Activated CD4-positive, CD25-positive, alpha-beta regulatory T cell treated with anti-CD3 and anti-CD28 coated beads, Interleukin-2, amount 50 U/mL, for 24 hours (primary cell): ENCODE measurements around the gene MVB12B.

Source experiments
- ATAC-seq, 2 donors: fragments of 150-1000 bp; cut with Tn5 transposase; one replicate each; pipeline ENCODE4 v1.10.0; 2021; ENCODE audit warnings: mild to moderate bottlenecking in 1 of 2, moderate library complexity in 1 of 2

MVB12B gene

DNA sequence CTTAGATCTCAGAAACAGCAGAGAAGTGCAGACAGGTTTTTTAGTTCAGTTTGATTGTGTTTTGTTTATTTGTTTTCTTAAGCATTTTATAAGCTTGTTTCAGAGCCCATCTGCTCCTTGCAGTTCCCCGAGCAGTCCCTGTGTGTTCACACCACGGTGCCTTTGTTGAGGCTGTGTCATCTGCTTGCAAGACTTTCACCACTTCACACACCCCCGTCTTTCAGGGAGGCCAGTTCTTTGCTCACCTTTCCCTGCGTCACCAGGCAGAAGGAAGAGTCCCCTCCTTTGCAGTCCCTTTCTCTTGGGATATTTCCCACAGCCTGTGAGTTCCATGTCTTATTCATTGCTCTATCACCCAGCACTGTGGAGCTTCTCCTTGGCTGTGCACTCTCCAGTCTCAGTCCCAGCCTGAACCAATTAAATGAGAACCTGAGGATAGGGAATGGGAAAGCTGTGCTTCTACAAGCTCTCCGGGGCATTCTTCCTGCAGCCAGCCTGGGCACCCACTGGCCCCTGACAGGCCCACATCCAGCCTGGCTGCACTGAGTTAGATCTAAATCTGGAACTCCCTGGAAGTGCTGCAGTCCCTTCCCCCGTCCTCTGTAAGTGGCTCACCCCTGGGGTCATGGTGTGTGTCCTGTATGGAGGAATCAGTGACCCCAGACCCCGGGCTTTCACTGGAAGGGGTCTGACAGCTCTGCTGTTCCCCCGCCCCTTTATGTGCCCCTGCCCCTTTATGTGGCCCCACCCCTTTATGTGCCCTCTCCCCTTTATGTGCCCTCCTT is 5.5 kb downstream of the MVB12B start:
- ATAC-seq, result no peak

GRCh38 chr9:126334721-126335621 is 8.3 kb downstream of the MVB12B start:
- ATAC-seq, result no peak

DNA sequence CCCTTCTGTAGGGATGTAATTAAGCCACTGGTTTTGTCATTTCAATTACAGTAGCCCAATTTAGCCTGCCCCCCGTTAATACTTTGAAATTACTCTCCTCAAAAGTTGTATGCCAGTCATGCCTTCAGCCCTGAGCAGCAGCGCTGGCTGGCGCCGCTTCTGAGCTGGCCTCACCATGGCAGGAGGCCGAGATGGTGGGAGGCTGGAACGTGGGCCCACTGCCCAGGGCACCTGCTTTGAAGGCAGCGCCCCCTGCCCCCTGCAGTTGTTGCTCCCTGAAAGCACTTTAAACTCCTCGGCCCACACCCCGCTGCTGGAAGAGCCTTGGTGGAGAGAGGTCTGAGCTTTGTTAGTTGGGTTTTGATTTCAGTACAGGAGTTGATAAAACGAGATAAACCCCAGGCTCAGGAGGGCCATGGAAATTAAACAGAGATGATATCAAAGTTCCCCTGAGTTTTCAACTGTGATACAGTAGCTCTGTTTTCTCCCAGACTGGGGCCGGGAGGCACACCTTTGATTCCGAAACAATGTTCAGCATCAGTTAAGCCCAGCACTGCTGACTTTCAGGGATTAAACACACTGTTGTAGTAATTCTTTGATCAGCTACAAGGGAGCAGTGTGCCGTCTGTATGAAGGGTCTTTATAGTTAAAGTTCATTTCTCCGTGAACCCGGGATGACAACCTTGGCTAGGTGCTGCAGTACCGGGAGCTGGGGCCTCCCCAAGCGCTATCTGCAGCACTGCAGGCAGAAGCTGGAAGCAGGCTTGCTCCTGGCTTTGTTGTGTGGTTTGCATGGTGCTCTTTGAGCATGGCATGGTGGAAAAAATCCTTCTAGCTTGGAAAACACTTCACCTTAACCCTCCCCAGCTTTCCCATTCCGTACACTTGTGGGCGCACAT is 9.5 kb downstream of the MVB12B start:
- no peak for ATAC-seq

GRCh38 chr9:126336736-126337325 is 10.2 kb downstream of the MVB12B start:
- ATAC-seq, result no peak

DNA sequence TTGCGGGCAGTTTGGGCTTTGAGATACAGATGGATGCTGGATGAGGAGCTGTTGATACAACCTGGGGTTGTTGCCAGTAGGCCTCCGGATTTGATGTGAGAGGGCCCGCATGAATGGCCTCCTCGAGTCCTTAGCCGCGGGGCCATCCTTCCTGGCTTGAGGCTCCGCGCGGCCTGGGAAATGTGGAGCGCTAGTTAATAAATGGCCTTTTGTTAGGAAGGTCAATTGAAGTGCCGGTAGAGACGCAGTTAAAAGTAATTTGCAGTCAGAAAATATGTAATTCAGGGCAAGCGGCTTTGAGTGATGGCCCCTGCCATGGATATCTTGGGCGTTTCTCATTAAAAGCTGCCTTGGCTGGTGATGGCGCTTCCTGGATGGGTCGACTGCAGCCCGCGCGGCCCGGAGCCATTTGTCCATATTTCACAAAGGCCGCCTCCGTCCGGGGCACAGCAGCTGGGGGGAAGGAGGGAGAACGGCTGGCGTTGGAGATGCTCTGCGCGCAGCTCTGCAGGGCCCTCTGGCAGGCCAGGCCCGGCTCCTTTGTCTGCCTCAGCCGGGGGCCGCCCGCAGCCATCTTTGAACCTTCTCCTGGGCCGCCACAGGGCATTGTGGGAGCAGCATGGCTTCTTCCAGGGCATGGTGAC is 11.2 kb downstream of the MVB12B start:
- ATAC-seq, result no peak

DNA sequence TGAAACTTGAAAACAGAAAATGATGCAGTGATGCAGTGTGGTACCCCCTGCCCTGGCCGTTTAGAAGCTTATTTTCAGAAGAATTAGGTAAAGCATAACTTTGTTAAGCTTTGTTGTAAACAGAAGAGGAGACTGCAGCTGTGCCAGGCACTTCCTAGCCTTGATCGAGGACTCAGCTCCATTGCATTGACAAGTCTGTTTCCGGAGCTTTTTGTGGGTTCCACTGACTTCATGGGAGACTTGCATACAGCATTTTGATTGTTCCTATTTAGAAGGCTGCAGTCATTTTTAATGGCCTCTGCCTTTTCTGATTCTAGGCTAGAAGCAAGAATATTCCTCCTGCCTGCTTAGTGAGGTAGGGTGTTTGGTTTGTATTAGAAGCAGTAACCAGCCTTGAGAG is 12.3 kb downstream of the MVB12B start:
- ATAC-seq, result no peak

GRCh38 chr9:126341426-126341825 is 14.8 kb downstream of the MVB12B start:
- no peak for ATAC-seq

GRCh38 chr9:126341902-126342301 is 15.3 kb downstream of the MVB12B start:
- ATAC-seq, result no peak

- ATAC-seq, result no peak
Measured at GRCh38 chr9:126342621-126343031, 16.0 kb downstream of the MVB12B start.

DNA sequence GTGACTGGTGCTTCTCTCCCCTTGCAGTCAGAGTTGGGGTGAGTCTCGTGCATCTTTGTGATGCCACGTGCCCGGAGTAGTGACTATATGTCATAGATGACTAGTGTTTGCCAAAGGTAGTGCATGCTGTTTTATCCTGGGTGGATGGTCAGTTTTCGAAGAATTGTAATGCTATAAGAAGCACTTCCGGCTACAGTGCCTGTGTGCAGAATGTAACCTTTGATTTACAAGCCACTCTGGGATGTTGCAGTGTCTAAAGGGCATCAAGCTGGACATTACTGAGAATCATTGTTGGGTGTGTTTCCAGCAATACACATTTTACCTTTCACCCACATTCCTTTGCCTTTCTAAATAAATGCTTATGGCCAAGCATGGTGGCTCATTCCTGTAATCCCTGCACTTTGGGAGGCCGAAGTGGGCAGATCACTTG is 16.7 kb downstream of the MVB12B start:
- no peak for ATAC-seq

DNA sequence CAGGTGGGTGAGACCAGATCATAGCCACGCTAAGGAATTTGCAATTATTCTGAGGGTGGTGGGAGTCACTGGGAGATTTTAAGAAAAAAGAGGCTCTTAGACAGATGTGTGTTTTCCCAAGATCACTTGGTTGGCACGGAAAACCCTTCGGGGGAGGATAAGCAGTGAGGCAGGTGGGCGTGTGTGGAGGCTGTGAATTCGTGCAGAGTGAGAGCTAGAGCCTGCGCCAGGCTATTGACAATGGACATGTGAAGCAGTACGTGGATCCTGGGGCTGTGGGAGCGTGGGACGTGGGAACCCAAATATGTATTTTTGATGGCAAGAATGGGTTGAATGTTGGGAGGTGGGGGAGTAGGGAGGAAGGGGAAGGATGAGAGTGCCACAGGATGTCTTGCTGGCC is 19.4 kb downstream of the MVB12B start:
- no peak for ATAC-seq

DNA sequence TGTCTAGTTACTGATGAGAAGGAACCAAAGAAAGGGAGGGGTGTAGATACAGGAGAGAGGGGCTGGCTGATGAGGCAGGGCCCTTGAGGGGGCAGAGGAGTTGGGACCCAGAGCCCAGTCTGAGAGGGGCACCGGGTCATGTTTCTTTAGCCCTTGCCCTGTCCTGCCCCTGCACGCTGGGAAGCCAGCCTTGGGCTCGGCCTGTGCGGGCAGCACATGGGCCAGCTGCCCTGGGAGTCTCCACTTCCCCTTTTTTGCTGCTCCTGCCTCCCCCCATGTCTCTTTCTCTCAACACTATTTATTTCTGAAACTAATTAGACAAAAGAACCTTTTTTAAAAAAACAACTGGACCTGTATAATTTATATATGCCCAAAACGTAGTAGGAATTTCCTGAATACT is 20.5 kb downstream of the MVB12B start:
- ATAC-seq, result no peak

DNA sequence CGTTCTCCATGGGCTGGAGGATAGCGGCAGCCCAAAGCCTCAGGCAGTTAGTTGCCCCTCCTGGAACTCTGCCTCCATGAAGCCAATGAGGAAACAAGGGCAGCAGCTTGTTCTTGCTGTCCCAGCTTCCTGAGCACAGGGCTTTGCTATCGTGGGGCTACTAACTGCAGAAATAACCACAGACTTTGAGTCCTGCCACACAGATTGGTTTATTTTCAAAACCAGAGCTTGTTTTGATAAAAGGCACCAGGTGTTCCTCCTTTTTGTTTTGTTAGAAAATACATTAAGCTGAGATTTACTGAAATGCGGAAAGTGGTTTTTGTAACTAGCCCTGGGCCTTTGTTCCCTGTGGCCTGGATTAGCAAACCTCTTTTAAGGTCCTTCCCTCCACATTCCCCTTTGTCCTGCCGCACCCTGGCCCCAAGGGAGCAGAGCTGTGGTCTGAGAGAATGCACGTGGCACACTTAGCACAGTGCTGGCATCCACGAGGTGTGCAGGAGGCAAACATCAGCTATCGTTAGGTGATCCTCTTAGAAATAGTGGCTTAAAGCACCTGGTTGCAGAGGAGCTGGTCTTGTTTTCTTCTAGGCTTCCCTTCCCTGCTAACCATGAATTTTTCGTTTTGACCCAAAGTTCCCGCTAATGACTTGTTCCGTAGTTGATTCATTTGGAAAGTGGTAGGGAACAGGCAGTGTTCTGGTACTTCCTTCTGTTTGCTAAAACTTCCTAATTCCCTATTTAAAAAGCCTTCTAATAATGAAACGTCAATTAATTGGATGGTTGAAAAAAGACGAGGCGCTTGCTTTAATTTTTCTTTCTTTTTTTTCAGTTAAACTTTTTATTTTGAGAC is 21.5 kb downstream of the MVB12B start:
- no peak for ATAC-seq

- ATAC-seq, result no peak
Measured at GRCh38 chr9:126348911-126349550, 22.4 kb downstream of the MVB12B start.

DNA sequence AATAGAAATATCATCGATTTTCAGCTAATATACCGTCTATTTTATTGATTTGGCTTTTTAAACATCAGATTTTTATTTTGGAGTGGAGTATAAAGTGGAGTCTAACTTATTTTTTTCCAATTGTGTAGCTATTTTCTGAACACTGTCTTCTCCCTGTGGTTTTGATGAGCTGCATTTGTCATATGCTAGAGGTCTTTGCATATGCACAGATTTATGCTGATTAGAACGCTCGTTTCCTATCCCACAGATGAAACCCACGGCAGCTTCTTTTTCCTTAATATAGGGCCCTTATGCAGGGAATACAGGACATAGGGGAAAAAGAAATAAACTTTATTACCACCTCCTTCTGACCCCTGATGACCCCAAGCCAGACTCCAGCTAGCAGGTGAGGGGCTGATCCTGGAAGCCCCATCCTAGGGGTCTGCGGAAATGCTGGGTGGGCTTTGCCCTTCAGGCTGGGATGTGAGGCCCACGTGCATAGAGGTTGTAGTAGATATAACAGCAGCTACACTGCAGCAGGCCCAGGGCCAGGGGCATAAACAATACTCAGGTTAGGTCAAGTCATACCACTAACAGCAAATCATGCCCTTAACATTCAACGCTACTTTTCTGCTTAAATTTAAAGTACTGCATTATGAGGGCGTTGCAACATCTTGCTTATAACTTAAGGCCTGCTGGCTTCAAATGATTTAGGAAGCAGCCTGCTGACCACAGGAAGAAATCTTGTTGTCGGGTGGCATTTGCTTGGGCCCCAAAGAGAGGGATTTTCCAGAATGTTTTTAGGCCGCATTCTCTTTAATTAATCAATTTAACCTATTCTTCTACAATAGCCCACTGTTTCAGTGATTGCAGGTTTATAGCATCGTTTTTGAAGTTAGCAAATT is 28.5 kb downstream of the MVB12B start:
- ATAC-seq, result no peak

DNA sequence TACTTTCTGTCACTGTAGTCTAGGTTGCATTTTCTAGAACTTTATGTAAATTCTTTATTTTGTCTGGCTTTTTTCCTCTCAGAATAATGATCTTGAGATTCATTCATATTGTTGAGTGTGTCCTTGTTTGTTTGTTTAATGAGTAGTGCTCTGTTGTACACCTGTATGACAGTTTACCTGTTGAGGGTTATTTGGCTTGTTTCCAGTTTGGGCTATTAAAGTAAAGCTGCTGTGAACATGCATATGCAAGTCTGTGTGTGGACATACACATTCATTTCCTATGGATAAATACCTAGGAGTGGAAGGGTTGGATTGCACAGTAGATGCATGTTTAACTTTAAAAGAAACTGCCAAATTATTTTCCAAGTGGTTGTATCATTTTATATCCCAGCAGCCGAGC is 30.4 kb downstream of the MVB12B start:
- no peak for ATAC-seq

GRCh38 chr9:126360073-126360472 is 33.4 kb downstream of the MVB12B start:
- no peak for ATAC-seq

GRCh38 chr9:126361810-126362238 is 35.2 kb downstream of the MVB12B start:
- ATAC-seq, result no peak

GRCh38 chr9:126363250-126363649 is 36.6 kb downstream of the MVB12B start:
- no peak for ATAC-seq
